GM18867 (cell line): ENCODE results near the gene PERM1.
"Not testable (repeated sequence)": the region's sequence is repeated elsewhere in the genome, so short reads cannot be mapped to it uniquely, and the experiment has no call there.

Source experiments
- ATAC-seq: cut with Tn5 transposase; IDR thresholded peaks from one replicate; pipeline ENCODE4 v1.9.1; 2021; ENCODE audit warnings: mild to moderate bottlenecking, moderate library complexity; ENCODE audit not compliant: unreplicated experiment

The PERM1 gene

DNA sequence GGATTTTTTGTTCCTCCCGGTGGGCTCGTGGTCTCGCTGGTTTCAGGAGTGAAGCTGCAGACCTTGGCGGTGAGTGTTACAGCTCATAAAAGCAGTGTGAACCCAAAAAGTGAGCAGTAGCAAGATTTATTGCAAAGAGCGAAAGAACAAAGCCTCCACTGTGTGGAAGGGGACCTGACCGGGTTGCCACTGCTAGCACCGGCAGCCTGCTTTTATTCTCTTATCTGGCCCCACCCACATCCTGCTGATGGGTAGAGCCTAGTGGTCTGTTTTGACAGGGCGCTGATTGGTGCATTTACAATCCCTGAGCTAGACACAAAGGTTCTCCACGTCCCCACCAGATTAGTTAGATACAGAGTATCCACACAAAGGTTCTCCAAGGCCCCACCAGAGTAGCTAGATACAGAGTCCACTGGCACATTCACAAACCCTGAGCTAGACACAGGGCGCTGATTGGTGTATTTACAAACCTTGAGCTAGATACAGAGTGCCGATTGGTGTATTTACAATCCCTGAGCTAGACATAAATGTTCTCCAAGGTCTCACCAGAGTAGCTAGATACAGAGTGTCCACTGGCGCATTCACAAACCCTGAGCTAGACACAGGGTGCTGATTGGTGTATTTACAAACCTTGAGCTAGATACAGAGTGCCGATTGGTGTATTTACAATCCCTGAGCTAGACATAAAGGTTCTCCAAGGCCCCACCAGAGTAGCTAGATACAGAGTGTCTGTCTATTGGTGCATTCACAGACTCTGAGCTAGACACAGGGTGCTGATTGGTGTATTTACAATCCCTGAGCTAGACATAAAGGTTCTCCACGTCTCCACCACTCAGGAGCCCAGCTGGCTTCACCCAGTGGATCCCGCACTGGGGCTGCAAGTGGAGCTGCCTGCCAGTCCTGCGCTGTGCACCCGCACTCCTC lies 35.8 kb upstream of the PERM1 start:
- ATAC-seq = not testable (repeated sequence)

DNA sequence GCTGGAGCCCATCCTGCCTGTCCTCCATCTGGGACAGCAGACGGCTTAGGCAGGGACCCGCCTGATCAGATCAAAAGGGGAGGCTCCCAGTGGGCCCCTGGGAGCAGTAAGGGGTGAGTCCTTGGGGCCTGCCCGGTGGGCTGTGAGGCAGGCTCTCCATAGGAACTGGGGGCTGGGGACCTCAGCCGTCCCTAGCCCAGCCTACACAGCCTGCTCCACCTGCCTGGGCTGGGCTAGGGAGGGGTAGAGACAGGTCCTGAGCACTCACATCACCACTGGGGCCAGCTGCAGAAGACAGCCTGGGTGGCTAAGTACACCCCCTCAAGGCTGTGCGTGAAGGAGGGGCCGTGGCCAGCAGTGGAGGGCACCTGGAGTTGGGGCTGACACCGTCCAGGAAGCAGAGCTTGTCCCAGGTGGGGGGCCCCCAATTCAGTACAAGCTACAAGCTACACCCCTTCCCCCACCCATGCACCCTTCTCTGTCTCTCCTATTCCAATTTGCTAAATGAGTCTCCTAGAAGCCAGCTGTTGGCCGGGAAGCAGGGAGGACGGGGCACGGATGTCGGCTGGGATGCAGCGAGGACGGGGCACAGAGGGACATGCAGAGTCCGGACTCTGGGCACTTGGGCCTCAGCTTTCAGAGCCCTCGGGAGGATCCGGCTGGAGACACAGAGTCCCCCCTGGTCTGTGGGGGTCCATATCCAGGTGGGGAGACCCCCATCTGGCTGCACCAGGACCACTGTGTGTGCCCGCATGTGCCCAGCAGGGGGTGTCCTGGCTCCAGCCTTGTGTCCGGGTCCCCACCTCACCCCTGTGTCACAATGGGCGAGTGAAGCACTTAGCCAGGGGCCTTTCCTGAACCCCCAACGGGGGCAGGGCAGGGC lies 33.1 kb upstream of the PERM1 start:
- ATAC-seq = no peak

DNA sequence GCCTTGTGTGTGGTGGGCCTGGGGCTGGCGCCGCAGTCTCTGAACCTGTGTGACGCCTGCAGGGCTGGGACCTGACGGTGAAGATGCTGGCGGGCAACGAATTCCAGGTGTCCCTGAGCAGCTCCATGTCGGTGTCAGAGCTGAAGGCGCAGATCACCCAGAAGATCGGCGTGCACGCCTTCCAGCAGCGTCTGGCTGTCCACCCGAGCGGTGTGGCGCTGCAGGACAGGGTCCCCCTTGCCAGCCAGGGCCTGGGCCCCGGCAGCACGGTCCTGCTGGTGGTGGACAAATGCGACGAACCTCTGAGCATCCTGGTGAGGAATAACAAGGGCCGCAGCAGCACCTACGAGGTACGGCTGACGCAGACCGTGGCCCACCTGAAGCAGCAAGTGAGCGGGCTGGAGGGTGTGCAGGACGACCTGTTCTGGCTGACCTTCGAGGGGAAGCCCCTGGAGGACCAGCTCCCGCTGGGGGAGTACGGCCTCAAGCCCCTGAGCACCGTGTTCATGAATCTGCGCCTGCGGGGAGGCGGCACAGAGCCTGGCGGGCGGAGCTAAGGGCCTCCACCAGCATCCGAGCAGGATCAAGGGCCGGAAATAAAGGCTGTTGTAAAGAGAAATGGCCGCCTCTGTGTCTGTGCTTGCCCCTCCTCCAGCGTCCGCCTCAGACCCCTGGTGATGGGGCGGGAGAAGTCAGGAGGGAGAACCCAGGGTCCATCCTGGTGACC lies 32.2 kb upstream of the PERM1 start:
- ATAC-seq = no peak

DNA sequence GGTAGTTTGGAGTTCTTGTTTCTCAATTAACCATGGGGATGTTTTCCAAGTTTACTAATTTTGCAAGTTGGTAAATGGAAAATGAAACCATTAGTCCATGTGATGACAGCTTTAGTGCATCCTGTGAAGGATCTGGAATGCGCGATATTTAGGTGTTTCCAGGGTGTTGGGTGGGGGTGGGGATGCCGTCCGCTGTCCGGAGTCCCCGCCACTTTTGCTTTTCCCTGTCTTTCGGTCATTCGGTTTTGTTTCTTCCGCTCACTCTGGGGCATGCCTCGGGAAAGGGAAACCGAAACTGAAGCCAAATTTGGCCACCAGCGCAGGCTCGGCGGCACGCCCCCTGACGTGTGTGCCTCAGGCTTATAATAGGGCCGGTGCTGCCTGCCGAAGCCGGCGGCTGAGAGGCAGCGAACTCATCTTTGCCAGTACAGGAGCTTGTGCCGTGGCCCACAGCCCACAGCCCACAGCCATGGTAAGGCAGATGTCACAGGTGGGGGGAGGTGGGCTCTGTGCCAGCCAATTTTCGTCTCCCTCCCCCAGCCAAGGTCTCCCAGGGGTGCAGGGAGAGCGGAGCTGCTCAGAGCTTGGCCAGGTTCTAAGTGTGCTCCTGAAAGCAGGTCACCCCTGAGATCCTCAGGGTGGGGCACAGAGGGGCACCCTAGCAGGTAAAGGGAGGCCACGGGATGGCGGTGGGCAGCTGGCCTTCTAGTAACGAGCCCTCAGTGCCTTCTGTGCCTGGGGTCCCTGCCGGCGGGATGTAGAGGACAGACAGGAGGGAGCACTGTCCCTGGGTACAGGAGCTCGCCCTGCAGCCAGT lies 31.4 kb upstream of the PERM1 start, which contains the start of gene ISG15:
Gene ISG15, plus strand, starts transcription at position 393 of the 817 bp plus-strand sequence. Its CDS starts 77 bp downstream, at position 470.
- ATAC-seq = peak; percentile 78

DNA sequence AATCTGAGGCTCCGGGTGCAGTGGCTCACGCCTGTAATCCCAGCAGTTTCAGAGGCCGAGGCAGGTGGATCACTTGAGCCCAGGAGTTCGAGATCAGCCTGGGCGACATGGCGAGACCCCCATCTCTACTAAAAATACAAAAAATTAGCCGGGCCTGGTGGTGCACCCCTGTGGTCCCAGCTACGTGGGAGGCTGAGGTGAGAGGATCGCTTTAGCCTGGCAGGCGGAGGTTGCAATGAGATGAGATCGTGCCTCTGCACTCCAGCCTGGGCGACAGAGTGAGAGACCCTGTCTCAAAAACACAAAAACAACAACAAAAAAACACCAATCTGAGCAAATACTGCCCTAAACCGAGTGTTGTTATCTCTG lies 30.8 kb upstream of the PERM1 start:
- ATAC-seq = peak; percentile 5

DNA sequence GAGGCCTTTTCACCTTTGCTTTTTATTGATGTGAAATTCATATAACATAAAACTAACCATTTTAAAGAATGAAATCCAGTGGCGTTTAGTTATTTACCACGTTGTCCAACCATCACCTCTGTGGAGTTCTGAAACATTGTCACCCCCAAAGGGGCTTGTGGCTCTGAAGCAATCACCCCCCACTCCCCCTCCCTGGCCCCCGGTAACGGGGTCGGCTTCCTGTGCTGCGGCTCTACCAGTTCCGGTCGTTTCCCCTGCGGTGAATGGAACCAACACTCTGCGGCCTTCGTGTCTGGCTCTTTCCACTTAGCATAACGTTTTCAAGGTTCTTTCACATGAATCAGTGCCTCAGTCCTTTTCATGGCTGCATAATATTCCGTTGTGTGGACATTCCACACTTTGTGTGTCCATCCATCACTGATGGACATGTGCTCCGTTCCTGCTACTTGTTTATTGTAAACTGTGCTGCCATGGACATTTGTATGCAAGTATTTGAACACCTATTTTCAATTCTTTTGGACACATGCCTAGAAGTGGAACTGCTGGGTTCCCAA lies 29.6 kb upstream of the PERM1 start:
- ATAC-seq = no peak

DNA sequence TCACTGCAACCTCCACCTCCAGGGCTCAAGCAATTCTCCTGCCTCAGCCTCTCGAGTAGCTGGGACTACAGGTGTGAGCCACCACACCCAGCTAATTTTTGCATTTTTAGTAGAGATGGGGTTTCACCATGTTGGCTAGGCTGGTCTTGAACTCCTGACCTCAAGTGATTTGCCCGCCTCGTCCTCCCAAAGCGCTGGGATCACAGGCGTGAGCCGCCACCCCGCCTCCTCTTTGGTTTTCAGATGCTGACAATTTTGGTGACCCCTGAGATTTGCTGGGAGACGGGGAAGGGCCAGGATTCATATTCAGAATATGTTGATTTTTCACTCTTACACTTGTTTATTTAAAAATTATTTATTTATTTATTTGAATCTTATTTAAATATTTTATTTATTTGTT lies 28.2 kb upstream of the PERM1 start:
- not testable (repeated sequence) for ATAC-seq

DNA sequence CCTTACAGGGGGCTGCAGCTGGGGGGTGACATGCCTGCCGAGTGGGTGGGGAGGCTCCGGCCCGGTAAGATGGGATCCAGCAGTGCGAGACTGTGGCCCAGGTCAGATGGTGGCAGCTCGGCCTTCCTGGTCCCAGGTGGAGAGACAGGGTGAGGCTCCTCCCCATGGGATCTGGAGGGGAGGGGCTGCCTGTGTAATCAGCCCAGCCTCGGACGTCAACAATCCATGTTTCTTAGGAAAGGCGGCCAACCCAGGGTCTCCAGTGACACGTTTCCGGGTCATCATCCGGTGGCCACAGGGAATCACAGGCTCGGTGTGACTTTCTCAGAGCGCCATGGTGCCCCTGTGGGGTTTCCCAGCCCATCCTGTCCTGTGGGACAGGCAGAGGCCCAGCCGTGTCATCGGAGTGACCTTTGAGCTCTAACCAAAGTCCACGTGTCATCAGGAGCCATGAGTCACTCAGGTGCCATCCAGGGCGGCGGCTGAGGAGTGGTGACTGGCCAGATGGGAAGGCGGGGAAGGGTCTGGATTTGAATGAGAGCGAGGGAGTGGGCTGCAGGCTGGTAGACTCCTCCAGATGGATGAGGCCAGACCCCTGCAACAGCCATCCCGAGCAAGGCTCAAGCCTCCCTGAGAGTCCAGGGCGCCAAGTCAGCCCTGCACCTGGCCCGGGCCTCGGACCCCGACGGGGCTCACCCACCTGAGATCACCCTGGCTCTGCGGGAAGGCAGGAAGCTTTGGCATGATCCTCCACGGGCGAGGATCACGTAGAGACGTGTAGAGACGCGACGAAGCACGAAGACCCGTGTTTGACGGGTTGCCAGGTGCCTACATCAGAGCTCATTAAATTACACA lies 24.6 kb upstream of the PERM1 start:
- ATAC-seq = no peak

DNA sequence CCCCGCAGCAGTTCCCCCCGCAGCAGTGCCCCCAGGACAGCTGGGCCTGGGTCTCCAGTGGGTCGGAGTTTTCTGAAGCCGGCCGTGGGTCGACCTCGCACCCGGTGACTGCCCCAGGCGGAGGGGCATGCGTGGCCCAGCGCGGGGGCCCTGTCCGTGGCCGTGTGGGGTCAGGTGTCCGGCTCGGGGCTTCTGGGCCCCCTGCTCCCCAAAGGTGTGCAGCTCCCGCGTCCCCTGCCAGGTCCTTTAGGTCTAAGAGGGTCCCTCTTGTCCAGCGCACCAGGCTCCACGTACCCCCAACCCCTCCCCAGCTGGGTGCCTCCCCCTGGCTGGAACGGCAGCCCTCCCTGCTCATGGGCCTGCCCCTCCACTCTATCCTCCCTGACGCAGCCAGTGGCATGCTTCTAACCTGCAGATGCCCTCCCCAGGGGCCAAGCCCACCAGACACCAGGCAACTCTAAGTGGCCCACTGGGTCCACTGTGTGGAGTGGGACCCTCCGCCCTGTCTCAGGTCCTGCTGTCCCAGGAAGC lies 23.9 kb upstream of the PERM1 start:
- no peak for ATAC-seq

DNA sequence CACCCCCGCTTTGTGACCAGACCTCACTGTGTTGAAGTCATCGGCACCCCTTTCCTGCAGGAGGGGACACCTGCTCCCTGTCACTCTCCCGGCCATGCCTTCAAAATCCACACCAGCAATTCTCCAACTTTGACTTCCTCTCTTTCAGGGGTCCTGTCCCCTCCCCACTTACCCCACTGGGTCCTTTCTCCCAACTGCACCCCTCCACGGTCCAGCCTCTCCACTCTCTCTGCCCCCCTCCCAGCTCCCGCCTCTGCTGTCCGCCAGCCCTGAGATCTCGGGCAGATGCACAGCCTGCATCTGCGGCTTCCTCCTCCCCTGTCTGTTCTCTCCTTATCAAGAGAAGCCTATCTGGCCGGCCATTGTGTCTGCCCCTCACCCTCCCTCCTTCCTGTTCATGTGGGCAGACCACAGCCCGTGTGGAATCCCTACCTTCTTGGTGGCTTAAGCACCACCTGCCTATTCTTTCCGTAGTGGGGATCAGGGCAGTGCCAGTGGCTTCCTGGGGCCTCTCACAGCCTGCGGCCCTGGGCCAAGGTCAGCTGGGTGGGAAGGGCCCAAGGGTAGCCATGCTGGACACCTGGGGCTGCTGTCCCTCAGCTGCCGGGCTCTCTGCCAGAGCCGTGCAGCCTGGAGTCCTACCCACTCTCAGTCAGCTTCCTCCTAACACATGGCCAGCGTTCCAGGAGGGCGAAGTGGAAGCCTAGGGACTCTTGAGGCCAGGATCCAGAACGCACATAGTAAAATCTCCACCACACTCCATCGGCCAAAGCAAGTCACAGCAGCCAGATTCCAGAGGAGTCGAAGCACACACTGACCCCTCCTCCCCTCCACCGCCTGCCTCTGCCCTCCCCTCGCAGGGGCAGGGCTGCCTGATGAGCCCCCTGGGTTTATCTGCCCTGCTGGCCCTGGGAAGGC lies 23.1 kb upstream of the PERM1 start:
- ATAC-seq = no peak

DNA sequence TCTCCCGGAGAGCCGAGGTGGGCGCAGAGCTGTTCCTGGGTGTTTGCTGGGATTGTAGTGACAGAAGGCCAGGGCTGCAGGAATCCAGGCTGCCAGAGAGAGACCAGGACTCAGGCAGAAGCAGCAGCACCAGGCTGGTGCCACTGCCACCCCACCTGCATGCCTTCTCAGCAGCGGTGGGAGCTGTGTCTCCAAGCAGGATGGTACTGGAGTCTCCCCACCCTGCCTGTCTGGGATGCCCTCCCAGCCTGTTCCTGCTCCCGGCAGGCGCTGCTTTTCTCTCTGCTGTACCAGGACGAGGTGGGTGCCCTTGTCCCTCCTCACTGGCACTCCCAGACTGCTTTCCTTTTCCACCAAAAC lies 22.5 kb upstream of the PERM1 start:
- no peak for ATAC-seq

DNA sequence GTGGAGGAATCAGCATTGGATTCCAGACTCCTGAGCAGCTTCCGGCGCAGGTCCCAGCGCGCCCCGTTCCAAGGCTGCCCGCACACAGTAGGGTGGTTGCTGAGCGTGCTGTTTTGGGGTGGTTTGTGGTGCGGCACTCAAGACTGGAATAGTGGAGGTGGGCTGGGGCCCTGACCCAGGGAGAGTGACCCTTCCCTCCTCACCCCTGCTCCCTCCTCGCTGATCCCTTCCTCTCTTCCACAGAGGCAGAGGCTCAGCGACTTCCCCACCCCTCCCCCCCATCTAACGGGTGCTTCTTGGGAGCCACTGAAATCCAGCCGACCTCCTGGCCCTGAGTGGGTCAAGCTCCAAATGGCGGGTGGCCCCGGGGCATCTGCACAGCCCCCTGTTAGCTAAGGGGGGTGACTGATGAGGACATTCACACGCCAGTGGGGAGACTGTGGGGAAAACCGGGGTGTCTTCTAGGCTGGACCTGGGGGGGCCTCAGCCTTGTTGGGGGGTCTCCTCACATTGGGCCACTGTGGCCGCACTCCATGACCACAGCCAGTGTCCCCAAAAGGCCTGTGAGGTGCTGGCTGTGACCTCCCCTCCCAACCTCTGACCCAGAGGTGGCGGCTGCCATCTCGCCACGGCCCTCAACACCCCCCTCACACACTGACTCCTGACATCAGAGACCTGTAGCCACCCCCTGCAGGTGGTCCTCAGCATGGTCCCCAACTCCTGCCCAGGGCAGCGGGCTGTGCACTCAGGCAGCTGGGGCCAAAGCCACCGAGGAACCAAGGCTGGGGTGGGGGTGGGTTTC lies 21.9 kb upstream of the PERM1 start:
- ATAC-seq = no peak

DNA sequence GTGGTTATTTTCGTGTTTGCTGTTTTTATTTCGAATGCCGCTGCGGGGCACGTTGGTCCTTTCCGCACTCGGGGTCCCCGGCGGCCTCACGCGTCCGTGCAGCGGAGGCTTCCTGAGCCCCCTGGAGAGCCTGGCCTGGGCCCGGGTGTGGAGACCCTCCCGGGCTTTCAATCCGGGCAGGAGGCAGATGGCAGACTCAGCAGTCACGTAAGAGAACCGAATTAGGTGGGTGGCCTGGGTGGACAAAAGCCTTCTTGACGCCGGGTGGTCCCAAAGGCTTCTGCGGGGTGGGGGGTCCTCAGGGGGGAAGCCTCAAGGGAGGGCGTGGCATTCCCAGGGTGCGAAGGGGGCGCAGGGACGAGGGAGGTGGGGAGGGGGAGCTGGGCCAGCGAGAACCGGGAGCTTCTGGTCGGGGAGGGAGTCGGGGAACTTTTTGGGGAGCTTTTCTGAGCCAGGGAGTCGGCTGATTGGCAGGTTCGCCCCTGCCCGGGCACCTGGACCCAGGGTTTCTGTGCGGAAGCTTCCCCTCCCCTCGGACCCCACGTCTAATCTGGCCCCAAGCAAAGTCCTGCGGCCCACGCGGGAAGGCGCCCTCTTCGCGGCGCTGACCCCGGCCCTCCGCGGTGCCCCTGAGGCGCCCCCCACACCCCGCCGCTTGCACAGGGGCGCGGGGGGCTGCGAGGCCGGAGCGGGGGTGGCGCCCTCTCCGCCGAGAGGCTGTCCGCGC lies 19.3 kb upstream of the PERM1 start:
- ATAC-seq = no peak

DNA sequence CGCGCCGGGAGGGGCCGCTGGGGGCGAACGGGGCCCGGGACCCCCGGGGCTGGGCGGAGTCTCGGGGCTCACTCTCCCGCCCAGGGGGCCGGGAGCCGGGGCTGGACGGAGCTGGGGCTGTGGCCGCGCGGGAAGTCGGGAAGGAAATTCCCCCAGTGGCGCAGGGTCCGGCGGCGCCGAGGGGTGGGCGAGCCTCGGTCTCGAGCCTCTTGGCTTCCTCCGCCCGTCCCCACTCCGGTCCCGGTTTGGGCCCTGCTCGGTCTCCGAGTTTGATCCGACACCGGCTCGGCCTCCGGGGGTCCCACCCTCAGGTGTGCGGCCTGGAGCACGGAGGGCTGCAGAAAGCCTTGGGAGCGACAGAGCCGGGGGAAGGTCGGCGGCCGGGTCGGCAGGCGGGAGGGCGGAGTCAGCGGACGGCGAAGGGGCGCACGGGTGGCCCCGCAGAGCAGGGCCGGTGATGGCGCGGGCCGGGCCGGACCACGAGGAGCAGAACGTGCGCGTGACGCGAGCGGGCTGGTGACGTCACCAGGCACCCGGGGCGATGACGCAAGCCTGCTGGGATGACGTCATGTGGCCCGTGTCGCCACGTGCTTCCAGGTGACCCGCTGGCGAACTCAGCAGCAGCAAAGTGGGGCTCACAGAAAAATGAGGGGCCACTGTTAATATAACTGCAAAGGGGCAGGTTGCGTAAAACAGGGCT lies 18.6 kb upstream of the PERM1 start:
- ATAC-seq = no peak

DNA sequence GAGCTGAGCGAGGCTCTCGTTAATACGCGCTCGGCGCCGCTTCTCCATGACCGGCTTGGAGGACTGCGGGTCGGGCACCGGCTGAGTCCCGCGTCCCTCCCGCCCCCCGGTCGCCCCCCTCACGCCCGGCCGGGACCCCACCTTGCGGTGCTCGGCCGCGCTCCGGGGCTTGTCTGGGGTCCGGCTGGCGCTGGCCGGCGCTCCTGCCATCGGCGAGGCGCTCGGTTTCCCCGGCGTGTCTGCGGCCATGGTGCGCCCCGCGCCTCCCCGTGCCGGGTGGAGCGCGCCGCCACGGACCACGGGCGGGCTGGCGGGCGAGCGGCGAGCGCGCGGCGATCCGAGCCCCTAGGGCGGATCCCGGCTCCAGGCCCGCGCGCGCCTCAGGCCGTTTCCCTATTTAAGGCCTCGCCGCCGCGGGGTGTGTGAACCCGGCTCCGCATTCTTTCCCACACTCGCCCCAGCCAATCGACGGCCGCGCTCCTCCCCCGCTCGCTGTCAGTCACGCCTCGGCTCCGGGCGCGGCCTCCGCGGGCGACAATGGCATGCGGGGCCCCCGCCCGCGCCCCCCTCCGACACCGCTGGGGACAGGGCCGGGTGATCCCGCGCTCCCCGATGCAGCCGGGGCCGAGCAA lies 17.9 kb upstream of the PERM1 start, which contains the start of gene HES4:
Gene HES4, minus strand, starts transcription at position 373 of the 632 bp plus-strand sequence. Its CDS starts 124 bp downstream, at position 249.
- no peak for ATAC-seq
